Hippocampal formation (tissue), 2 donors: ENCODE data around the gene NKAIN1.

Experiments used
- DNase-seq, 2 donors: peaks; one replicate each; lab custom pipeline; 2025; lab: John Stamatoyannopoulos, UW

NKAIN1 gene

DNA sequence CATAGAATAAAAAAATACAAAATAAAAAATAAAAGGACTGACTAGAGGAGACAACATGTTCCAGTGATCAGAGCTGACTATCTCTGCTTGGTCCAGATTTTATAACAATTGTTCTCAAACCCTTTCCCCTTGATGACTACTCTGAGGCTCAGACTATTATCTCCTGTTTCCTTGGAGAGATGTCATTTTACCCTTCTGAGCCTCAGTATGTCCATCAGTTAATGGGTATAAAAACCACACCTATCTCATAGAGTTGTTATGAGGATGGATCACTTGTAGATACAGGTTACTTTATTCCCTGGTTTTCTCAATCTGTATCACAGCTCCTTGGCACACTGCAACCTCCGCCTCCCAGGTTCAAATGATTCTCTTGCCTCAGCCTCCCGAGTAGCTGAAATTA lies 7.0 kb downstream of the NKAIN1 start:
- no peak for DNase-seq

DNA sequence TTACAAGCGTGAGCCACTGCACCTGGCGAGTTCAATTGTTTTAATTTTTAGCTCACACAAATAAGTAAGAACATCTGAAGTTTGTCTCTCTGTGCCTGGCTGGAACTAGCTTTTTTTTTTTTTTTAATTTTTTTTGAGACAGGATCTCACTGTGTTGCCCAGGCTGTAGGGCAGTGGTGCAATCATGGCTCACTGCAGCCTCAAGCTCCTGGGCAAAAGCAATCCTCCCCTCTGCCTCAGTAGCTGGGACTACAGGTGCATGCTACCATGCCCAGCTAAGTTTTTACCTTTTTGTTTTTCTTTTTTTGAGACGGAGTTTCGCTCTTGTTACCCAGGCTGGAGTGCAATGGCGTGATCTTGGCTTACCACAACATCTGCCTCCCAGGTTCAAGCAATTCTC lies 7.9 kb downstream of the NKAIN1 start:
- no peak for DNase-seq

DNA sequence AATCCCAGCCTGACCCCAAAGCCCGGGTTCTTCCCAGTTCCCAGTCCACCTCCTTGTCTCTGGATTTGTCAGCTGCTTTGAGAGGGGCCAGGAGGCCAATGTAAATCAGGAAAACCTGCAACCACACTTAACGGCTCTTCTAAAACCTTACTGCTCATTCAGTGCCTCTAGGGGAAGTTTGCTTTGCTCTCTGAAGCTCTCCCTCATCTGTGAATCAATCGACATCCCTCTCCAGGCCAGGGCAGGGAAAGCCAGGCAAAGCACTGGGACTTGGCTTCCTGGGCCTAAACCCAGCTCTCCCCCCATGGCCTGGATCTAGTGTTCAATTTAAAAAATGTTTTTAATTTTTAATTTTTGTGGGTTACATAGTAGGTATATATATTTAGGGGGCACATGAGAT lies 9.3 kb downstream of the NKAIN1 start:
- DNase-seq = no peak

DNA sequence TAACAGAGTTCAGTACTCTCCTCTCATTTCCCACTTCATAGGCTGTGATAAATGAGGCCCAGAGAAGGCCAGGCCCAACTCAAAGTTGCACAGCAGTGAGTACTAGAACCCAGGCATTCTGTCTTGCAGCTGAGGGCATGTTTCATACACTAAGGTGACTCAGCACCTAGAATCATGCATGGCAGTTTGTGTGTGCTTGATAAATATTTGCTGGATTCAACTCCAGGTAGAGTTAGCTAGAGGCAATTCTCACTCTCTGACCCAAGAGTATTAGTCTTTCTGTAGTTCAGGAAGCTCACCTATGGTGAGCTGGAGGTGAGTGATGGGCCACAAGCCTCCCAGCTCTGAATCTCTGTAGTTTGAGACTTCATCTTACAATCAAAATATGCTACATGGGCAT lies 10.7 kb downstream of the NKAIN1 start:
- no peak for DNase-seq

DNA sequence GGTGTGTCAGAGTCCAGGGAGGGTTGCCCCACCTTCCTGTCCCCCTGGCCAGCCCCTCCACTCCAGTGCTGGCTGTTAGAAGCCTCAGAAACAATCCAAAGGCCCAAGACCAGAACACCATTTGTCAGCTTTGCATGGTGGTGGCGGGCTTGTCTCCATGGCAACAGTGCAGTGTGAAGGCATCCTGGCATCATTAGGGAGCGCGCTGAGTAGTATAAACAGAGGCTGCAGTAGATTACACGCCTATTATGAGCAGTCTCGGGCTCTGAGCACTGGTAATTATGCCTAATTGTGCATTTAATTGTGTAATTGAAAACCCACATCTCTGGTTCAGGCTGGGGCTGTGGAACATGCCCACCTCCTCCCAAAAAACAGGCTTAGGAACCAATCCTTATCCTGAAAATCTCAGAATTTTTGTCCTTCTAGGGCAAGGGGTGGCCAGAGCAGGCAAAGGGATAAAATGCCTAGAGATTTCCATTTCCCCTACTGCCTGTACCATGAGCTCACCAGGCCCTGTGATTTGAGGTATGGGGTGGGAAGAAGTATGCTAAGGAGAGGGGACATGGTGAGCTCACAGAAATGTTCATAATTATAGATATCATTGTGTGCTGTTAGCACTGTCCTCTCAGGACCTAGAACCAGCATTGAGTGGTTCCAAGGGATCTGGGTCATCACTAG lies 11.7 kb downstream of the NKAIN1 start:
- peak; percentile 28 to 35 for DNase-seq

DNA sequence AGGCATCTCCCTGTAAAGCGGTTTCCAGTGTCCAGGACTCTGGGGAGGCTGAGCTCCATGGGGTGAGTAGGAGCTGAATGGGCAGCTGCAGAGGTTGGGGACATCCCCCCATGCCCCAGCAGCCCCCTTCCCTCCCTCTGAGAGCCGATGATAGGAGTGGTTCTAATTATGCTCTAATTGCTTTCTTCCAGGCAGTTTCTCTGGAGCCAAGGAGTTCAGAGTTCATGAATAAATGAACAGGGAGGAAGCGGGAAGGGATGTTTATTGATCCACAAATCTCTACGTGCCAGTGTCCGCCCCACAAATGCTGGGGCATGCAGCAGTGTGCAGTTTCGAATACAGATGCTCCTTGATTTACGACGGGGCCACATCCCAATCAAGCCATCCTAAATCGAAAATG lies 15.6 kb downstream of the NKAIN1 start:
- DNase-seq = no peak

DNA sequence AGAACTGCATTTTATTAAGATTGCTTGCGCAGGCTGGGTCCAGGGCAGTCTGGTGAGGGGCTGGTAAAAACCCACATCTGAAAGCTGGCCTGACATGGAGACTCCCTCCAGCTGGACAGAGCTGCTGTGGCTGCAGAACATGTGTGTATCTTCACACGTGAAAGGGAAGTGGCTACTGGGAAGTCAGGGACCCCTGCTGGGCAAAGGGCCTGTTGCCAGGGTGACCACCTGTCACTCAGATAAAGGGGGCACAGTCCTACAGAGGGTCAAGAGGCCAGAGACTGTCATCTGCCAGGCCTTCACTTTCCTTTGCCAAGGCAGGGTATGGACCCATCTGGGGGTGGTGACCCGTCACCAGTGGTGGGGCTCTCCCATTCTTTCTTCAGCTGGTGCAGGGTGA lies 17.5 kb downstream of the NKAIN1 start:
- DNase-seq = no peak

DNA sequence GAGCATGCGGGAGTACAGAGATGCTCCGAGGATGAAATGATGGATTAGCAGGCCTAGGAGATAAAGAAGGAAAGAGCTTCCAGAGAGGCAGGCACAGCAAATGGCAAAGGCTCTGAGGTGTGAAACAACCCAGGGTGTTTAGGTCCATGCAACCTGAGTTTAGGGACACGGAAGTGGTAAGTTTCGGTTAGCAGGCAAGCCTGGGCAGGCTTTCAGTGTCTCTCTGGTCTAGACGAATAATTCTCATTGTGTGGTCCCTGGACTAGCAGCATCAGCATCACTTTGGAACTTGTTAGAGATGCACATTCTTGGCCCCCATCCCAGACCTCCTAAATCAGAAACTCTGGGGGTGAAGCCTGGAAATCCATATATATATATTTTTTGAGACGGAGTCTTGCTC lies 18.6 kb downstream of the NKAIN1 start:
- no peak for DNase-seq

DNA sequence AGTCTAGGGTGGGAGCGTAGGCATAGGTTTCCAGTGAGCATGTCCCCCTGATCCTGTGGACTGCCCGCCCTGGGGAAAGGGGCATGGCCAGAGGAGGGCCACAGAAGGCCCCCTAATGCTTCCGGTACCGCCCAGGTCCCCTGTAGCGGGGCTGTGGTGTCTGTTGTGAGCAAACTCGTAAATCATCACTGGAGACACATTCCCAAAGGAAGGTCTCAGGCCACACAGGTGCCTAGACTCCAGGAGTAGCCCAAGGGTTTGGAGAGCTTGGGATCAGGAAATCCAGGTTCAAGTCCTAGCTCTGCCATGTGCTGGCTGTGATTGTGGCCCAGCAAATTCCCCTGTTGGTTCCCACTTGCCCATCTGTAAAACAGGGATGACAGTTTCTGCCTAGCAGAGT lies 20.2 kb downstream of the NKAIN1 start:
- DNase-seq = no peak

DNA sequence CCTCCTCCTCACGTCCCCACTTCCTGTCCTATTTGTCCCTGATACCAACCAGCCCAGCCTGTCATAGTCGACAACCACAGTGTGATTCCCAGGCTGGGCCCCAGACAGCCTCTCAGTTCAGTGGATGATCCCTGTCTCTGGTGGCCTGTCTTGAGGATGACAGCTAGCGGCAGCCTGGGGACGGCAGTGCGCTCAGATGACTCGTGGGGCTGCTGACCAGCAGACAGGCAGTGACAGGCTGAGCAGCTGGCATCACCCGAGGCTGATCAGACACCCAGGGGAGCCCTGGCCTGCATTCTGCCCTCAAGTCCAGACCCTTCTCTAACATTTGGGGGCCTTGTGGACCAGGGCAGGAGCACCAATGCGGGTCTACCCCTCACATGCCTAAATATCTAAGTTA lies 21.0 kb downstream of the NKAIN1 start:
- DNase-seq = peak in 1 of 2 donors; percentile 70

DNA sequence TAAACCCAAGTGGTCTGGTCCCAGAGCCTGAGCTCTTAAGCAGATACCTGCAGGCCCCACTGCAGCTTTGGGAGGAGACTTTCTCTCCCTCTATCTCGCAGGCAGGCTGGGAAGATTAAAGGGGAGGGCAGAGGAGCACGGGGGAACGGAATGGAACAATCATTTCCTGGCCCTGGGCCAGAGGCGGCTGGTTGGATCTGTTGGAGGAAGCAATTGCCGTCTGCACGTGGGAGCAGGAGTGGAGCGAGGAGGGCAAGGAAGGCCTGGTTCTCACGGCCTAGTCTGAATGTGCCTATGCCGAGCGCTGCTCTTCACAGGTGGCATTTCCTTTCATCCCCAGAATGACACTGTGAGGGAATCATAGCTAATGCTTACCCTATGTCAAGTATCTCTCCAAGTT lies 23.7 kb downstream of the NKAIN1 start:
- DNase-seq = no peak

DNA sequence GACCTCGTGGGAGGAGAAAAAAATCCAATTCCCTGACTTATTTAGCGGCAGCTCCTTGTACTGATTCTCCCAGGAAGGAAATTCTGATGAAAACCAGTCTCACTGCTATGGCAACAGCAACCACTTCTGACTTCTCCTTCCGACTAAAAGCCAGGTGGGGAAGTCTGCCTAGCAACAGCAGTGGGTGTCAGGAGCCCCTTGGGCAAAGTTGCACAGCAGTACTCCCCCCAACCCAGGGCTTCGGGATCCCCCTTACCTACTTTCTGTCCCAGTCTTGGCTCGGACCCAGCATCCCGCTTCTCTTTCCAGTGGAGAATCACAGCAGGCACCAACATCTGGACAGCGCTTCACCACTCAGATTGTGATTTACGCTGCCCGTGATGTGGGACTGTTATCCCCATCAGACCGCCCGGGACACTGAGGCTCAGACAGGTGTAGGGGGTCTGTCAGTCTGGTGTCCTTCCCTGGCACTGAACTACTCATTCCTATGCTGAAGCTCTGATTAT lies 24.6 kb downstream of the NKAIN1 start:
- DNase-seq = no peak

DNA sequence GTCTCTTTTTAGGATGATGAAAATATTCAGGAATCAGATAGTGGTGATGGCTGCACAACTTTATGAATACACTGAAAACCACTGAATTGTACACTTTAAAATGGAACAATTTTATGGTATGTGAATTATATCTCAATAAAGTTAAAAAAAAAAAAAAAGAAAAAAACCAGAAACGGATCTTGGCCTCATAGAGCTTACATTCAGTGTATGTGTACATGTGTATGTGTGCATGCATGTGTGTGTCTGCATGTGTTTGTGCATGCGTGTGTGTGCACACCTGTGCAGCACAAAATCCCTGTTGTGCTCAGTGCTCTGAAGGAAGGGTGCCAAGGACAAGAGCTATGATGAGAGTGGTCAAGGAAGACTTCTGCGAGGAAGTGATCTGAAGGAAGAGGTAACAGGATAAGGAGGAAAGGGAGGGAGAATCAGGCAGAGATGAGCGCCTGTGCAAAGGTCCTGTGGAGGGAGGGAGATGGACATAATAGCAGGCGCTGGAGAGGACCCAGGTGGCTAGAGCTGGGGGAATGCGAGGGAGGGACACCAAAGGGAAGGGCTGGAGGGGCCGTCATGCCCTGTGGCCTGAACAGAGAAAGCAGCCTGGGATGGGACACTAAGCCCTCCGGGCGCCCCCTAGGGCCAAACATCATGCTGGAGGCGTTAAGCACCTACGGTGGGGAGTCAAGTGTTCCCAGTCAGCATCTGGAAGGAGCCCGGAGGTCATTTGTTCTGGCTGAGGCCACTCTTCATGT lies 25.2 kb downstream of the NKAIN1 start:
- DNase-seq = no peak

DNA sequence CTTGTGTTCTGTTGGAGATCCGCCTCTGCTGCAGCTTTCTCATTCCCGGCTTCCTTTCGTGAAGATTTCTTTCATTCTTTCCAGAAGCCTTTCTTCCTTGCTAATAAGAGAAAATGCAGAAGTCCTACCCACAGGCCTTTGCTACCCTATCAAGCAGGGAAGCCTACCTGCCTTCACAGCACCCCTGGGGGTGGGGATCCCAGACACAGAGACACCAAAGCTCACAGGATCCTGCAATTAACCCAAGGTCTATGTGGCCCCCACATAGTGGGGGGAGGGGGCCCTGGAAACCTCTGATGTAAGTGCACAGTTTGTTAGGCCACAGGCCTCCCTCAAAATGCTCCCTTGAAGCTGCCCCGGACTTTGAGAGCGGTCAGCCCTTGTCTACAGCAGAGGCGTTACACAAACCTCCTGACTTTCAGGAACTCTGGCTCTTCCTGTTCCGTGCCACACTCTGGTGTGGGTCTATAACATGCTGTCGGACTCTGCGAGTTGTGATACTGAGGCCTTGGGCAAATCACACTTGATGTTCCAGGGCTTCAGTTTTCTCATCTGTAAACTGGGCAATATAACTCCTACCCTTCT lies 31.2 kb downstream of the NKAIN1 start:
- no peak for DNase-seq

DNA sequence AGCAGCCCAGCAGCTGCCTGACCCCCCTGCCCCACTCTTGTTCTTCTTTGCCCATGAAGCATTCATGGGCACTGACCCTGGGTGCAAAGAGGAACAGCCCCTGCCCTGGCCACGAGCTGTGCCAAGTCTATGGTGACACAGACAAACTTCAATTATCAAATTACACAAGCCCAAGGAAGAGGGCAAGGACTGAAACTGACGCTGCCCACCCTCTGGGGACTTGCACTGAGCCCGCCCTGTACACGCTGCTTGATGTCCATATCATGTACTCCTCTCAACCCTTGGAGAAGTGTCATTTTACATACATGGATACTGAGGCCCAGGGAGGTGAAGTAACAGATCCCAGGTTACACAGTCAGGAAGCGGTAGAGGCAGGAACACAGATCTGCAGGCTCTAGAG lies 32.1 kb downstream of the NKAIN1 start:
- DNase-seq = no peak

DNA sequence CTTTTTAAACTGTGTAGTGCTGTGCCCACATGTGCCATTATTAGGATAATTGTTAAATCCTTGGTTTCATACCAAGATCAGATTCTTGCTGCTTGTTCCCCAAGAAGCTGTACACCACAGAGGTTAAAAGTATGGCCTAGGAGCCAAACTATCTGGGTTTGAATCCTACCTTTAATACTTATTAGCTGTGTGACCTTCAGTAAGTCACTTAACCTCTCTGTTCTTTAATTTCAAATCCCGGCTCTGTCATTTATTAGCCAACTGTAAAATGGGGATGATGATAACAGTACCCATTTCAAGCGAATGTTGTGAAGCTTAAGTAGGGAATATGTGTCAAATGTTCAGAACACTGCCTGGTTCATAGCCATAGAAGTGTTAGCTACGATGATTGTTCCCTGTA lies 32.6 kb downstream of the NKAIN1 start:
- DNase-seq = no peak

DNA sequence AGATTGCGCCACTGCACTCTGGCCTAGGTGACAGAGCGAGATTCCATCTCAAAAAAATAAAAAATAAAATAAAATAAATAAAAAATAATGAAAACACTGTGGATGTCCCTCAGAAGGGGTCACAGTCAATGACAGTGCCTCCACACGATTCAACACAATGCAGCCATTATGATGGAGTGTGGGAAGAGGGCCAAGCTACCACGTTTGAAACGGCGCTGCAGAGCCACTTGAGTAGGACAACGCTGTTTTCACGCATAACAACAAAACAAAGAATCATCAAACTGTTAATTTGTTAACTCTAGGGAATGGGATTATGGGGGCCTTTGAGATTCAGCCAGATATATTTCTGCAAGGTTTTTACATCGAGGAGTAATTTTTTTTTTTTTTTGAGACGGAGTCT lies 36.5 kb downstream of the NKAIN1 start:
- peak in 1 of 2 donors; percentile 37 for DNase-seq

DNA sequence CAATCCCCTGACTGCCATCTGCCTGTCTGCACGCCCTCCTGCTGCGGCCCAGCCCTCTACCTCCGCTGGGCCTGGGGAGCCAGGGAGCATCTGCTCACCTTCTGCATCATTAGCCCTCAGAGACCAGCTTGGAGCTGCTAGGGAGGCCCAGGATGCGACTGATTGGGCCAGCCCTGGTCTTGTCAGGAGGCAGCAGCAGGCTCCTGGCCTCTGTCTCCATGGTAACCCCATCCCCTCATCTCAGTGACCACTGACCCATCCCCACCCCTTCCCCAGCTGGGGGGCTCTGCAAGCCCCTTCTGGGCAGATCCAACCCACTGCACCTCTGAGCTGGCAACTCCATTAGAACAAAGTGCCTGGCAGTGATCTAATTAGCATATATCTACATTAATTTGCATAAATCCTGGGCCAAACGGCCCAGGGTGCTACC lies 37.7 kb downstream of the NKAIN1 start:
- DNase-seq = no peak

DNA sequence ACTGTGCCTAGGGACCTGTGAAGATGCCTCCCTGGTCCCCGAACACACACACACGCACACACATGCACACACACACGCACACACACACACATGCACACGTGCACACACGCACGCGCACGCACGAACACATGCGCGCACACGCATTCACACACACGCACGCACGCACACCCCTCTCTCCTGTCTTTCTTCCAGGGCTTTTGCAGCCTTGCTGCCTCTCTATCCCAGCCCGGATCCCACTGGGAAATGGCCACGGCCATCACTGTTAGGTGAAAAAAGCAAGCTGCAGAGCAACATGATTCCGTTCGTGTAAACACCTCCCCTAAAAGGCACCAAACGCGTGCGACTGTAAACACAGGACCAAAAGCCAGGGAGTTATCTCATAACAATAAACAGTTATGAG lies 39.7 kb downstream of the NKAIN1 start:
- no peak for DNase-seq

DNA sequence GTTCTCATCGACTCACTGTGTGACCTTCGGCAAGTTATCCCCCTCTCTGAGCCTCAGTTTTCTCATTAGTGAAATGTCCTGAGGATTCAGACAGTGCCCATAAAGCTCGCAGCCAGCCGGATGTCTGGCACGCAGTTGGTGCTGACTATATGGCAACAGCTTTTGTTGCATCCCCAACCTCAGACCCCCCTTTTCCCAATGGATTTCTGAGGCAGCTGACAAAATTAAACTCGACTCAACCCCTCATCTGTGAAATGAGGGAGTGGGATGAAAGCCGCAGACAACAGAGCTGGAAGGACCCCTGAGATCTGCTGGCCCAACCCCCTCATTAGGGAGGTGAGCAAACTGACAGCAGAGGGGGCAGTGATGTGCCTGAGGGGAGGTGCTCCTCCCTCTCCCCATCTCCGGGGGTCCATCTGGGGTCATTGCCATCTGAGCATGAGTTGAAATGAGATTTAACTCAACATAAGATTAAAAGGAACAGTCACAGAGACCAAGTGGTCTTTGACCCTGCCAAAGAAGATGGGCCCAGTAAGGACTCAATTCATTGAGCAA lies 40.4 kb downstream of the NKAIN1 start:
- no peak for DNase-seq

DNA sequence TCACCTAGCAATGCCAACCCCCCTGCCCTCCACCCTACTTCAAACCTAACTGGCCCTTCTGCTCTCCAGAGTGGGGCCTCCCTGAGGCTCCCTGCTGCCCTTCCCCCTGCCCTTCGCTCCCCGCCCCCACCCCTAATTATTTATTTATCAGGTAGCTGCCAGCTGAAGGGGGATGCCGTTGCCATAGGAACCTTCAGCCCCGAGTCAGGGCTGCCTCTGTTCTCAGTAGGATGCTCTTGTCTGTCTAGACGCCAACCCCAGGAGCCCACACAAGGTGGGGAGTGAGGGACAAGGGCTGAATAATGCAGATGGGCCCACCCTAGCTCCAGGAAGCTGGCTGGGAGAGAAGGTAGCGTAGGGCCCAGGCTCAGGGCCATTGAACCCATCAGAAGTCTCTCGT lies 41.1 kb downstream of the NKAIN1 start:
- DNase-seq = no peak

DNA sequence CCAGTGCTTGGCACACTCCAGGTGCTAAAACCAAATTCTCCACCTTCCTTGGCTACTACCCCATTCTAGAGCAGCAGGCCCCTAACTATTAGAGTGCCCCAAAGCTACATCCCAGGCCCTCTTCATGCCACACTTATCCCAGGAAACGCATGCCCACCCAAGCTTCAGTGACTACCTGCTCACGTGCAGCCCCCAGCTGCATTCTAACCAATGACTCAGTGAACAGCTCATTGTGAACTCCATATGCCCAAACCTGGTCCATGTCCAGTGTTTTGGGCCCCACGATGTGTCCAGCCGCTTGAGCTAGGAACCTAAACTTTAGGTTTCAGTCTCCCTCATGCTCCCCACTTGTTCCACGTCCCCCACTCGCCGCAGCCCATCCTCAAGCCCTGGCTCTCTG lies 41.5 kb downstream of the NKAIN1 start:
- DNase-seq = no peak

DNA sequence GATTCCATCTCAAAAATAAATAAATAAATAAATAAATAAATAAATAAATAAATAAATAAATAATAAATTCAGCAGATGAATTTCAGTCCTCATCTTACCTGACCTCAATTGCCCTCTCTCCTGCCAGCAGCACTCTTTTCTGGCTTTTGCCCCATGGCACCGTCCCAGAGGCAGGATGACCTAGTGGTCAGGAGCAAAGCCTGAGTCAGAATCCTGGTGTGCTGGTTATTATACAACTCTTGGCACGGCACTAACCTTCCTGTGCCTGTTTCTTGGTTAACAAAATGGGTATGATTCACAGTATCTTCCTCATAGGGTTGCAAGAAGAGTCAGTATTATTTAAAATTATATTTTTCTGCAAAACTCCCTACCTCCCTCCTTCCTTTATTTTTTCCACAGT lies 43.0 kb downstream of the NKAIN1 start:
- DNase-seq = no peak
